KG1 (cell line): Measurements from ENCODE around the gene AGK.
A peak's percentile ranks its signal among the peaks of the same experiment; 100 is the strongest.
"Not testable (repeated sequence)": the region's sequence is repeated elsewhere in the genome, so short reads cannot be mapped to it uniquely, and the experiment has no call there.

Source experiments
- DNase-seq: peaks from one replicate; lab custom pipeline; 2025; lab: John Stamatoyannopoulos, UW

Gene AGK

GRCh38 chr7:141557360-141557759 is 6.2 kb downstream of the AGK start:
- no peak for DNase-seq

GRCh38 chr7:141557831-141558531 is 6.8 kb downstream of the AGK start:
- DNase-seq, result not testable (repeated sequence)

- DNase-seq, result no peak
These were observed 7.5 kb downstream of the AGK start for GRCh38 chr7:141558544-141559183.

GRCh38 chr7:141559961-141560360 is 8.8 kb downstream of the AGK start:
- no peak for DNase-seq

GRCh38 chr7:141562036-141562435 is 10.8 kb downstream of the AGK start:
- no peak for DNase-seq

GRCh38 chr7:141562543-141562942 is 11.3 kb downstream of the AGK start:
- no peak for DNase-seq

GRCh38 chr7:141562972-141563371 is 11.8 kb downstream of the AGK start:
- no peak for DNase-seq

- peak; percentile 1 for DNase-seq
These were observed 12.9 kb downstream of the AGK start for GRCh38 chr7:141563956-141564623.

- no peak for DNase-seq
These were observed 16.2 kb downstream of the AGK start for GRCh38 chr7:141567432-141567831.

- DNase-seq, result no peak
These were observed 17.0 kb downstream of the AGK start for GRCh38 chr7:141568227-141568626.

- DNase-seq, result no peak
These were observed 19.8 kb downstream of the AGK start for GRCh38 chr7:141571059-141571458.

GRCh38 chr7:141572175-141572574 is 21.0 kb downstream of the AGK start:
- DNase-seq, result no peak

- DNase-seq, result no peak
These were observed 22.3 kb downstream of the AGK start for GRCh38 chr7:141573511-141573910.

- no peak for DNase-seq
These were observed 24.0 kb downstream of the AGK start for GRCh38 chr7:141575164-141575563.

GRCh38 chr7:141575654-141576448 is 24.6 kb downstream of the AGK start:
- no peak for DNase-seq

- no peak for DNase-seq
These were observed 26.0 kb downstream of the AGK start for GRCh38 chr7:141577043-141577839.

GRCh38 chr7:141579953-141580352 is 28.7 kb downstream of the AGK start:
- DNase-seq, result not testable (repeated sequence)

- DNase-seq, result not testable (repeated sequence)
These were observed 30.9 kb downstream of the AGK start for GRCh38 chr7:141582063-141582462.

- DNase-seq, result no peak
These were observed 33.7 kb downstream of the AGK start for GRCh38 chr7:141584935-141585334.

GRCh38 chr7:141585592-141586510 is 34.6 kb downstream of the AGK start:
- DNase-seq, result no peak
